MM.1S (cell line): Measurements from ENCODE around the gene ADAP1.

Experiments
- EZH2 ChIP-seq: fragments of 300-600 bp; sonication (generic); optimal IDR thresholded peaks from 2 replicates; pipeline ENCODE3; 2017; ENCODE audit warnings: low read depth, mild to moderate bottlenecking, antibody characterized with exemption, low read length, mixed read lengths
- EZH2phosphoT487 ChIP-seq: fragments of 300-600 bp; sonication (generic); IDR thresholded peaks from 2 replicates; pipeline ENCODE4 v1.6.1; 2018; ENCODE audit warnings: antibody characterized with exemption, low read length
- TF ChIP-seq, protein P1 (sequence below): fragments of 300-600 bp; sonication (generic); IDR thresholded peaks from 2 replicates; pipeline ENCODE4 v1.5.1; 2016; ENCODE audit warnings: antibody characterized with exemption, low read length, mixed read lengths

DNA sequence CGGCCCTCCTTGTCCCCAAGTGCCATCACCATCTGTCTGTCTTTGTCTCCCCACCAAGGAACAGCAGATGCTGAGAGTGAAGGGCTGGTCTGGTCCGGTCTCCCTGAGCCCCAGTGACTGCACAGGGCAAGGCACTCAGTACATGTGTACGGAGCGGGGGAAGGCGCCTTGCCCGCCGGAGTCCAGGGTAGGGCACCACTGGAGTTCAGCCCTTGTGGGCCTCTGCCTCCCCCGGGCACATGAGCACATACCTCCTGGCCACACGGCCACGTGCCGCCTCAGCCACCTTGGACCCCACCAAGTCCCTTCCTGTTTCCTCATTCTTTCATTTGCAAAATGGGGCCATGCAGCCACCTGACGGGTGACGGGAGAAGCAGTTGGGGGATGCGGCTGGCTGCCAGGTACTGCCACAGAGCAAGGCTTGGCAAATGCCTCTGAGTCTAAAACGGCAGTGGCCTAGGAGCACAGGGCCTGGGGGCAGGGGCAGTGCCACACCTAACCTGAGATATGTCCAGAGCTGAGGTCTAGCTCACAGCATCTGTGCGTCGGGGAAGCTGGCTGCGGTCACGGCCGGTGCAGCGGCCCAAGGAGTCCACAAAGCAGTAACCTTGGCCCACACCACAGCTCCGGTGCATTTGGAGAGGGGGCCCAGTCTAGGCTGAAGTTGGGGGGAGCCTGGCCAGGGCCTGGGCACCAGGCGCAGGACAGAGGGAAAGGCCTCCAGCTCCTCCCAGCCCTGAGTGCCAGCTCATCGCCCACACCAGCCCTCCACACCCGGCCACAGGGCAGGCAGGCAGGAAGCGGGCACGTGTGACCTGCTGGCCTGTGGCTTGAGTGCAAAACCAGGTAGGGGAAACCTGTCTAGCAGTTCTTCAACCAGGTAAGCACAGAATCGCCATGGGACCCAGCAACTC lies 5.2 kb downstream of the ADAP1 start:
- TF ChIP-seq, protein P1, sequence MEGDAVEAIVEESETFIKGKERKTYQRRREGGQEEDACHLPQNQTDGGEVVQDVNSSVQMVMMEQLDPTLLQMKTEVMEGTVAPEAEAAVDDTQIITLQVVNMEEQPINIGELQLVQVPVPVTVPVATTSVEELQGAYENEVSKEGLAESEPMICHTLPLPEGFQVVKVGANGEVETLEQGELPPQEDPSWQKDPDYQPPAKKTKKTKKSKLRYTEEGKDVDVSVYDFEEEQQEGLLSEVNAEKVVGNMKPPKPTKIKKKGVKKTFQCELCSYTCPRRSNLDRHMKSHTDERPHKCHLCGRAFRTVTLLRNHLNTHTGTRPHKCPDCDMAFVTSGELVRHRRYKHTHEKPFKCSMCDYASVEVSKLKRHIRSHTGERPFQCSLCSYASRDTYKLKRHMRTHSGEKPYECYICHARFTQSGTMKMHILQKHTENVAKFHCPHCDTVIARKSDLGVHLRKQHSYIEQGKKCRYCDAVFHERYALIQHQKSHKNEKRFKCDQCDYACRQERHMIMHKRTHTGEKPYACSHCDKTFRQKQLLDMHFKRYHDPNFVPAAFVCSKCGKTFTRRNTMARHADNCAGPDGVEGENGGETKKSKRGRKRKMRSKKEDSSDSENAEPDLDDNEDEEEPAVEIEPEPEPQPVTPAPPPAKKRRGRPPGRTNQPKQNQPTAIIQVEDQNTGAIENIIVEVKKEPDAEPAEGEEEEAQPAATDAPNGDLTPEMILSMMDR: no peak
- TF ChIP-seq EZH2phosphoT487 (no peak), EZH2 (no peak)
